SH-SY5Y (cell line): ENCODE measurements around the gene PRDM5.

ENCODE experiments used
- GATA2 ChIP-seq: IDR thresholded peaks from 2 replicates; pipeline ENCODE4 v1.6.1; 2011; ENCODE audit warnings: mild to moderate bottlenecking, low read depth, low read length
- GATA3 ChIP-seq: IDR thresholded peaks from 2 replicates; pipeline ENCODE4 v1.6.1; 2011; ENCODE audit warnings: low read depth, mild to moderate bottlenecking, low read length, moderate library complexity

- TF ChIP-seq GATA2 (no peak), GATA3 (no peak)
Measured at GRCh38 chr4:120874792-120875774, 47.4 kb downstream of the PRDM5 start.
